Measurements from ENCODE around the gene CKS1B. TPM values are rescaled to one million over a fixed set of nuclear protein-coding genes. Genes with fewer than 3 reads are reported as not detected.

The CKS1B gene
- total and polyA plus RNA-seq, 4 donors, result 22.3 to 38.2 (median 30.2) TPM

- Histone ChIP-seq H3K9me3 (ENCODE audit: control insufficient read depth in 4 of 4, insufficient read depth in 3 of 4, low read length in 3 of 4) (no peaks in the 10 kb centered on the region), H3K27me3 (ENCODE audit: control insufficient read depth in 3 of 3, insufficient read depth in 3 of 3, low read length in 2 of 3) (no peaks in the 10 kb centered on the region), H3K4me1 (ENCODE audit: control insufficient read depth in 5 of 5, insufficient read depth in 5 of 5, low read length in 5 of 5) (peaks cover 8 to 47% (median 24%) of the 10 kb centered on the region in 5 donors), H3K4me3 (no peak overlapping the region), H3K9ac (ENCODE audit: insufficient read depth in 1 of 2, low read length in 2 of 2) (no peak overlapping the region), H3K27ac (ENCODE audit: low read depth in 1 of 2, low read length in 1 of 2) (no peak overlapping the region), H3K36me3 (ENCODE audit: control insufficient read depth in 4 of 4, insufficient read depth in 4 of 4, low read length in 4 of 4) (peaks cover 0 to 17% (median 13%) of the 10 kb centered on the region in 4 donors)
- TF ChIP-seq CTCF (IDR thresholded peaks at IDR 0.05; ENCODE audit: control extremely low read depth, extremely low read depth), result no peak
- WGBS, 2 donors, result 92 to 94% methylated on average over 16 of the region's 16 CpGs
- DNase-seq (no peak), ATAC-seq (ENCODE audit: insufficient read depth, low FRiP score) (no peak)
These were observed 15.6 kb upstream of the CKS1B start for GRCh38 chr1:154958681-154959425.

GRCh38 chr1:154959426-154959780, 15.1 kb upstream of the CKS1B start:
- no peaks in the 10 kb centered on the region for H3K9me3 ChIP-seq (ENCODE audit: control insufficient read depth in 4 of 4, insufficient read depth in 3 of 4, low read length in 3 of 4)
- no peak overlapping the region for H3K27ac ChIP-seq (ENCODE audit: low read depth in 1 of 2, low read length in 1 of 2)
- ATAC-seq (ENCODE audit: insufficient read depth, low FRiP score), result no peak
- DNase-seq, result no peak
- 93 to 95% methylated on average over 7 of the region's 7 CpGs for WGBS, 2 donors
- no peak overlapping the region for H3K4me3 ChIP-seq
- no peak overlapping the region for H3K9ac ChIP-seq (ENCODE audit: insufficient read depth in 1 of 2, low read length in 2 of 2)
- peaks cover 8 to 44% (median 21%) of the 10 kb centered on the region in 5 donors for H3K4me1 ChIP-seq (ENCODE audit: control insufficient read depth in 5 of 5, insufficient read depth in 5 of 5, low read length in 5 of 5)
- TF ChIP-seq CTCF (IDR thresholded peaks at IDR 0.05; ENCODE audit: control extremely low read depth, extremely low read depth), result no peak
- peaks cover 0 to 20% (median 15%) of the 10 kb centered on the region in 4 donors for H3K36me3 ChIP-seq (ENCODE audit: control insufficient read depth in 4 of 4, insufficient read depth in 4 of 4, low read length in 4 of 4)
- no peaks in the 10 kb centered on the region for H3K27me3 ChIP-seq (ENCODE audit: control insufficient read depth in 3 of 3, insufficient read depth in 3 of 3, low read length in 2 of 3)

- no peak for ATAC-seq (ENCODE audit: insufficient read depth, low FRiP score)
- no peak for DNase-seq
- TF ChIP-seq CTCF (IDR thresholded peaks at IDR 0.05; ENCODE audit: control extremely low read depth, extremely low read depth), result no peak
- peak overlapping the region; percentile 88 for H3K4me3 ChIP-seq
- peaks cover 8 to 33% (median 13%) of the 10 kb centered on the region in 5 donors for H3K4me1 ChIP-seq (ENCODE audit: control insufficient read depth in 5 of 5, insufficient read depth in 5 of 5, low read length in 5 of 5)
- H3K9ac ChIP-seq (ENCODE audit: insufficient read depth in 1 of 2, low read length in 2 of 2), result peak overlapping the region; percentile 19 to 65
- peaks cover 8 to 30% (median 19%) of the 10 kb centered on the region in 4 donors for H3K36me3 ChIP-seq (ENCODE audit: control insufficient read depth in 4 of 4, insufficient read depth in 4 of 4, low read length in 4 of 4)
- WGBS, 2 donors, result 14 to 23% methylated on average over 10 of the region's 10 CpGs
- no peaks in the 10 kb centered on the region for H3K9me3 ChIP-seq (ENCODE audit: control insufficient read depth in 4 of 4, insufficient read depth in 3 of 4, low read length in 3 of 4)
- H3K27me3 ChIP-seq (ENCODE audit: control insufficient read depth in 3 of 3, insufficient read depth in 3 of 3, low read length in 2 of 3), result no peaks in the 10 kb centered on the region
- peak overlapping the region; percentile 23 to 99 for H3K27ac ChIP-seq (ENCODE audit: low read depth in 1 of 2, low read length in 1 of 2)
These were observed 13.9 kb upstream of the CKS1B start for GRCh38 chr1:154960446-154961136.

Measured in lung (tissue), 12 donors.